GM12878 (cell line): Measurements from ENCODE around the gene NPL. TPM values are rescaled to one million over a fixed set of nuclear protein-coding genes. Genes with fewer than 3 reads are reported as not detected.

Experiments
- ATAC-seq: fragments of 200-7000 bp; cut with Tn5 transposase; 3 replicates; pipeline ENCODE4 v1.9.1; 2020; ENCODE audit warnings: mild to moderate bottlenecking, moderate library complexity
- BruUV-seq: library from RNA; stranded (reverse); fragments of 400-500 nt; replicated peaks from 2 replicates; lab custom pipeline; 2021; lab: Mats Ljungman, UMichigan
- CTCF ChIA-PET: fragments of 300-600 bp; sonication (Branson Sonifier 250); formaldehyde crosslinking; extraction: SDS; loops from one replicate; lab custom pipeline; 2021; ENCODE audit warnings: inconsistent platforms; lab: Yijun Ruan, JAX
- POLR2A ChIA-PET: fragments of 350-600 bp; formaldehyde crosslinking; extraction: SDS; loops from one replicate; lab custom pipeline; 2021; ENCODE audit warnings: inconsistent platforms; lab: Charles Lee
- RAD21 ChIA-PET: fragments of 300-600 bp; sonication (Branson Sonifier 250); formaldehyde crosslinking; loops from one replicate; lab custom pipeline; 2023; ENCODE audit warnings: antibody characterized with exemption; ENCODE audit not compliant: unreplicated experiment; lab: Charles Lee
- SMC1A ChIA-PET: fragments of 300-600 bp; sonication (Branson Sonifier 250); formaldehyde crosslinking; loops from one replicate; lab custom pipeline; 2023; ENCODE audit not compliant: unreplicated experiment, uncharacterized antibody; lab: Charles Lee
- DNase-seq: peaks from one replicate; pipeline ENCODE4 v3.0.0-alpha.2; 2011; ENCODE audit warnings: low read depth, low spot score
- FAIRE-seq: peaks from 3 replicates; lab custom pipeline; 2011; peaks lifted over from hg19 to GRCh38; lab: Jason Lieb, UNC
- H2AFZ ChIP-seq: 2 replicates; pipeline ENCODE4 v1.6.0; 2011; ENCODE audit warnings: low read depth, low read length, control low read depth; ENCODE audit not compliant: control insufficient read depth
- H3K27ac ChIP-seq: 2 replicates; pipeline ENCODE4 v1.5.1; 2011; ENCODE audit warnings: control low read depth; ENCODE audit not compliant: control insufficient read depth, insufficient read depth
- H3K27me3 ChIP-seq, 2 experiments: replicated peaks in 1 of 2; 2 replicates each; pipeline versions ENCODE4 v1.6.0 to v1.6.1; 2011; ENCODE audit warnings: low read length in 1 of 2; ENCODE audit not compliant: control insufficient read depth in 2 of 2, insufficient read depth in 2 of 2
- H3K36me3 ChIP-seq, 2 experiments: 2 replicates each; pipeline ENCODE4 v1.5.1; 2011; ENCODE audit warnings: low read length in 1 of 2; ENCODE audit not compliant: control insufficient read depth in 2 of 2, insufficient read depth in 2 of 2
- H3K4me1 ChIP-seq: 2 replicates; pipeline ENCODE4 v1.6.1; 2011; ENCODE audit warnings: mild to moderate bottlenecking, low read length, moderate library complexity, mixed read lengths; ENCODE audit not compliant: control insufficient read depth, insufficient read depth
- H3K4me2 ChIP-seq: 2 replicates; pipeline ENCODE4 v1.6.0; 2011; ENCODE audit warnings: control low read depth; ENCODE audit not compliant: control insufficient read depth, insufficient read depth
- H3K4me3 ChIP-seq: fragments of 200-600 bp; sonication (generic); 2 replicates; pipeline ENCODE4 v1.5.1; 2016
- H3K79me2 ChIP-seq: 2 replicates; pipeline ENCODE4 v1.6.0; 2011; ENCODE audit warnings: low read length; ENCODE audit not compliant: control insufficient read depth, insufficient read depth
- H3K9ac ChIP-seq: 2 replicates; pipeline ENCODE4 v1.8.0; 2011; ENCODE audit warnings: low read length, control low read depth, mixed read lengths; ENCODE audit not compliant: control insufficient read depth, insufficient read depth
- H3K9me3 ChIP-seq: replicated peaks from 3 replicates; pipeline ENCODE4 v1.5.1; 2011; ENCODE audit warnings: mild to moderate bottlenecking, low read length; ENCODE audit not compliant: control insufficient read depth, insufficient read depth
- H4K20me1 ChIP-seq: 2 replicates; pipeline ENCODE4 v1.6.0; 2011; ENCODE audit not compliant: control insufficient read depth, insufficient read depth
- CBFB ChIP-seq: IDR thresholded peaks from 2 replicates; pipeline ENCODE4 v1.6.1; 2016; ENCODE audit warnings: antibody characterized with exemption, low read depth
- E2F8 ChIP-seq: fragments of 450-650 bp; IDR thresholded peaks from 2 replicates; pipeline ENCODE4 v1.6.1; 2018; ENCODE audit warnings: mild to moderate bottlenecking, low read depth, moderate library complexity; ENCODE audit not compliant: partially characterized antibody
- FOXM1 ChIP-seq: IDR thresholded peaks from 2 replicates; pipeline ENCODE4 v1.6.1; 2012; ENCODE audit warnings: low read depth, mild to moderate bottlenecking, inconsistent platforms, low read length, moderate library complexity
- IRF5 ChIP-seq: fragments of 450-650 bp; IDR thresholded peaks from 2 replicates; pipeline ENCODE4 v1.6.1; 2017; ENCODE audit warnings: borderline replicate concordance
- JUND ChIP-seq: IDR thresholded peaks from 2 replicates; pipeline ENCODE4 v1.6.1; 2012; ENCODE audit warnings: low read depth, mild to moderate bottlenecking, low read length, improper control_type of control experiment, moderate library complexity
- RBBP5 ChIP-seq: fragments of 200-600 bp; sonication (generic); conservative IDR thresholded peaks from 2 replicates; pipeline ENCODE4 v1.6.1; 2016
- RCOR1 ChIP-seq: conservative IDR thresholded peaks from 2 replicates; pipeline ENCODE4 v1.6.1; 2012; ENCODE audit warnings: low read depth, low read length, improper control_type of control experiment
- TARDBP ChIP-seq: IDR thresholded peaks from 2 replicates; pipeline ENCODE4 v1.6.1; 2016; ENCODE audit warnings: borderline replicate concordance
- ZNF24 ChIP-seq: fragments of 450-650 bp; IDR thresholded peaks from 2 replicates; pipeline ENCODE4 v1.6.1; 2017; ENCODE audit warnings: antibody characterized with exemption, mild to moderate bottlenecking
- ZNF687 ChIP-seq: fragments of 450-650 bp; IDR thresholded peaks from 2 replicates; pipeline ENCODE4 v1.6.1; 2017; ENCODE audit warnings: mild to moderate bottlenecking, moderate library complexity
- WGBS: methylation state at CpG from one replicate; pipeline ENCODE4 v1.1.6; 2016; ENCODE audit warnings: low lambda C conversion rate; ENCODE audit not compliant: insufficient replicate concordance, insufficient coverage; ENCODE audit errors: missing lambda C conversion rate; 5-methylcytosine and 5-hydroxymethylcytosine counted together
- in situ Hi-C: fragments of 300-500 bp; cut with MboI; formaldehyde crosslinking; loops from 9 replicates; pipeline ENCODE4 v1.14.3; 2018; ENCODE audit warnings: mixed read lengths
- intact Hi-C: fragments of 100-400 bp; cut with micrococcal nuclease; formaldehyde crosslinking; loops from one replicate; pipeline ENCODE4 v1.14.2; 2022; ENCODE audit not compliant: unreplicated experiment
- polyA plus RNA-seq, 11 experiments: library from polyadenylated mRNA; depleted of rRNA in 4 of 11; unstranded in 6 of 11; stranded (reverse) in 5 of 11; fragments of >200 nt; fragmentation: Nextera tagmentation in 4 of 11; fragmentation: Illumina TruSeq in 1 of 11; extraction: Ambion mirVana in 4 of 11; extraction: Trizol in 1 of 11; gene quantifications; 1 replicate in 1 of 11; 2 replicates in 10 of 11; pipeline versions ENCODE4 v1.2.1 to v1.2.3, GENCODE V29; 2011 to 2016; ENCODE audit warnings: inconsistent platforms in 2 of 11, missing spikeins in 2 of 11, low read depth in 1 of 11
- total RNA-seq, 4 experiments: library from RNA; depleted of rRNA in 3 of 4; stranded (reverse); fragments of >200 nt in 3 of 4; fragmentation: Illumina TruSeq in 1 of 4; extraction: Trizol in 1 of 4; gene quantifications; 2 replicates each; pipeline versions ENCODE4 v1.2.1 to v1.2.3, GENCODE V29; 2013 to 2021

NPL gene
- total and polyA plus RNA-seq, 10 of the 15 experiments (the other 5 are each of a cell fraction or from before 2014, with no cell fraction given): 5.3 to 19.2 (median 10.0) TPM

- FAIRE-seq (no peak), ATAC-seq (no peak)
- Histone ChIP-seq H3K4me3 (no peak overlapping the region), H3K4me1 (peaks cover 5% of the 10 kb centered on the region; the same call in 1 of the 2 replicates), H3K27me3 (no peaks in the 10 kb centered on the region), H2AFZ (no peak overlapping the region)
- POLR2A ChIA-PET: no interaction called here
- BruUV-seq: no TSS peak
- TF ChIP-seq CBFB (no peak), FOXM1 (no peak), JUND (no peak), ZNF687 (no peak), RBBP5 (no peak), ZNF24 (no peak), TARDBP (no peak), E2F8 (no peak), RCOR1 (no peak), IRF5 (no peak)
- TF ChIP-seq, all 136 proteins: peak for 0
- SMC1A ChIA-PET: interaction anchor here (0.7 to 1.0 kb wide), 2 partner anchors 129 to 161 kb away, joined by 3 to 5 read pairs; no protein-coding TSS in a partner anchor
- H4K20me1 ChIP-seq: no peaks in the 10 kb centered on the region
- H3K27ac ChIP-seq: no peak overlapping the region
- no peak overlapping the region for H3K4me2 ChIP-seq
- DNase-seq: no peak
- 93% methylated on average over 2 of the region's 2 CpGs for WGBS
- RAD21 ChIA-PET: interaction anchor here (1.4 kb wide), 1 partner anchor 174 kb away, joined by 3 read pairs; the partner anchor contains the start of gene RGS16
- intact Hi-C loops (no loop called here), in situ Hi-C loops (no loop called here)
- no peaks in the 10 kb centered on the region for H3K36me3 ChIP-seq
- no peaks in the 10 kb centered on the region for H3K9me3 ChIP-seq
- no peak overlapping the region for H3K9ac ChIP-seq
- no peaks in the 10 kb centered on the region for H3K79me2 ChIP-seq
- CTCF ChIA-PET: interaction anchor here (1.0 to 1.4 kb wide), 2 partner anchors 176 to 183 kb away, joined by 3 to 6 read pairs; no protein-coding TSS in a partner anchor
These were observed 10.7 kb upstream of the NPL start for GRCh38 chr1:182778862-182779261.
